GM18870 (cell line): ENCODE data around the gene DGKG.

Source experiments
- ATAC-seq: cut with Tn5 transposase; IDR thresholded peaks from one replicate; pipeline ENCODE4 v1.9.1; 2021; ENCODE audit warnings: moderate library complexity; ENCODE audit not compliant: unreplicated experiment

Gene DGKG

DNA sequence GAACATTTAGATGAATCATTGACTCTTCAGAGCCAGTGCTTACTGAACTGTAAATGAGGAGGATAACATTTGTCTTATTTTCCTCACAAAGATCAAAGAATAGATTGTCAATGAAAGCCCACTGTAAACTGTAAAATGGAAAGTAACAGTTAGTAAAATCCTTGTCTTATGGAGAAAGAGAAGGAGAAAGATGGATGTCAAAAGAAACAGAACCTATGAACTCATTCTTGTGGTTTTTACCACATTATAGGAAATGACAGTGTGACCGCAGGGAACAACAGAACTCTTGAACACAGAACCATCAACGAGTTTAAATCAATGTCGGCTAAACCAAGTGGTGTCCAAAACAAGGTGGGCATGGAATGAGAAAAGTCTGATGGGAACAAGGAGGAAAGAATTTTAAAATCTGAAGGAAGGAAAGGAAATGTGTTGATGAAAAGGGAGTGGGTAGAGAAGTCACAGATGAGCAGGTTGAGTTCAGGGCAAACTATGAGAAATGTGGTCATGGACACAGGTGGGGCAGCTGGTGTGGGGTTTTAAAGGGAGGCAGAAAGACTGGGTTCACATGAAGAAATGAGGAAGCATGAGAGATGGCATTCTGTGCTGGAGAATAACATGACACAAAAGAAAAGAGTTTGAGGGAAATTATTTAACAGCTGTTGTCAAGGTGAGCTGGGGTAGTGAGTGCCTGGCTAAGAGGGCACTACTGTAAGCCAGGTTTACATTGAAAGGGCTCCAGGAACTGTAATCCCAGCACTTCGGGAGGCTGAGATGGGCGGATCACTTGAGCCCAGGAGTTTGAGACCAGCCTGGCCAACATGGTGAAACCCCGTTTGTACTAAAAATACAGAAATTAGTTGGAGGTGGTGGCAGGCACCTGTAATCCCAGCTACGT, 210.7 kb downstream of the DGKG start:
- ATAC-seq, result no peak

DNA sequence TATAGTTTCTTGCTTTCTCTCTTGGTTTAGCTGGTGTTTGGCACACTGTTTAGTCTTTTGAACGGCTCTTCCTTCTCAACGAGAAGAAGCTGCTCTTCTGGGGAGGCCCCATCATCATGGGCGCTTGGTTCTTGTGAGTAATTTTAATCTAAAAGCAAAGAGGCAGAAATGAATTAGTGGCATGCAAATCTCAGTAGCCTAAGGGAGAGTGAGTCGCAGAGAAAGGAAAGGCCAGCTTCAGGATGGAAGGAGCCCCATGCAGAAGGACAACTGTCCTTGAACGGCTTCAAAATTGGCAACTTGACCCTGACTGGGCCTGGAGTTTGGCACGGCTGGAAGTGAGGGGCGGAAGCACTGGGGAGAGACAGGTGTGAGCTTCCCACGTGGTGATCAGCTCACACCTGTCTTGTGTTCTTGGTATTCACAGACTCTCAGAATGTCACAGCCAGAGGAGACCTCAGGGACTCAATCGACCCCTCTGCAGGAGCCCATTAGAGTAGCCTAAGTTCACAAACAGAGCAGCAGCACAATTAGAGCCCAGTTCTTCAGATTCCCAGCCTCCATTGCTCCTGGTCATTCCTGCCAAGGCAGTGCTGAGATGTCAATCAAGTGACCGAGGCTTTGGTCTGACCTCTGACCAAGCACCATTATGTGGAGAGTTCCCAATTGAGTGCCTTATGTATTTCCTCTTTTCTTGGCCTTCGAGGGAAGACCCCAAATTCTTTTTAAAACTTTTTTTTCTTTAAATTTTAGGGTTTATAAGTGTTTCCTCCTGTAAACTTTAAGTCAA, 211.8 kb downstream of the DGKG start:
- no peak for ATAC-seq

DNA sequence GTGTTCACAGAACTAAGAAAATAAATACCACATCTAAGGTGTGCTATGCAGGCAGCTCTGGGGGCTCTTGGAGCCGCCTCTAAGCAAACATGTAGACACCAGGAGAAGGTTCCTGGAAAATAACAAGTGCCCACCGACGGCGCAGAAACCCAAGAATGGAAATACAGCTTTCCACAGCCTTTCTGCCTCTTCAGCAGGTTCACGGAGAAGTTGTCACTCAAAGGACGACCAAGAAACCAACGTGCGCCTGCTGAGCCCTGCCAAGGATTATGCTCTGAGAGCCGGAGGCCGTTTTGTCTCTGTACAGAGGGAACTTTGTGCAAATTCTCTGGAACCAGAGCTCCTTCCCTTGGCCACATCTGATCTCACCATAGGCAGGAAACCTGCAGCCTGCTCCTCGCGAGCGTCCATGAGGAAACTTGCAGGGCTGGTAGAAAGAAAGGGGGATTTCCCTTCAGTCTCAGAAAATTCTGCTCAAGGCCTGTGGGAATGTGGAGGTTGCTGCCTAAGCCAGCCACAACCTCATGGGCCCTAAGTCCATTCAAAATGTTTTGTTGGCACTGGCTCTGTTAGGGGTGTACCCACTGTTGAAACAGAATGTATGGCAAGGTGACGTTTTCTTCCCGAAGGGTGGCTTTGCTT, 212.6 kb downstream of the DGKG start:
- no peak for ATAC-seq

DNA sequence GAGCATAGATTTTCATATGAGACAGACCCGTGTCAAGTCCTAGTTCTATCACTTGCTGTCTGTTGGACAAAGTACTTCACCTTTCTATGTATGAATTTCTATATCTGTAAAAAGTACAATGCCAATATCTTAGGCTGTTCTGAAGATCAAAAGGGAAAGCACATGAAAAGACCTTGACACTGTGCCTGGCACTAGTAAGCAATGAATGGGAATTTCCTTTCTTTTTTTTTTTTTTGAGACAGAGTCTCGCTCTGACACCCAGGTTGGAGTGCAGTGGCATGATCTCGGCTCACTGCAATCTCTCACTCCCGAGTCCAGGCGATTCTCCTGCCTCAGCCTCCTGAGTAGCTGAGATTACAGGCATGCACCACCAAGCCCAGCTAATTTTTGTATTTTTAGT, 217.8 kb downstream of the DGKG start:
- ATAC-seq, result no peak

DNA sequence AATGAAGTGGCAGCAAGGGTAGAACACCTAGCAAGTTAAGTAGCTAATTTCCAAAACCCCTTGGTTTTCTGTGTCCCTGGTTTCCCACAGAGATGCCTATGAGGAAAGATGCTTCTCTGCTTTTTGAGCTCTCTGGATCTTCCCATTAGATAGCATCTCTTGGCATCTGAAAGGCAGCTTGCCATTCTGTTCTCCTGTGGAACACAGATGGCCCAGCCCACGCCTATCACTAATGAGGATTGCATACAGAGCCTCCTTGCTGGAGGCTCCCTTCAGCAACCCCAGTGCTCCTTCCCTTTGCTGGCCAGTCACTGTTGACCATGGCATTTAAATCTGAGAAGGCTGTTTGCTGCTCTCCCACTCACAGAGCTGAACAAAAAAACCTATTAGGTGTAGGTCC, 218.8 kb downstream of the DGKG start:
- ATAC-seq, result no peak

DNA sequence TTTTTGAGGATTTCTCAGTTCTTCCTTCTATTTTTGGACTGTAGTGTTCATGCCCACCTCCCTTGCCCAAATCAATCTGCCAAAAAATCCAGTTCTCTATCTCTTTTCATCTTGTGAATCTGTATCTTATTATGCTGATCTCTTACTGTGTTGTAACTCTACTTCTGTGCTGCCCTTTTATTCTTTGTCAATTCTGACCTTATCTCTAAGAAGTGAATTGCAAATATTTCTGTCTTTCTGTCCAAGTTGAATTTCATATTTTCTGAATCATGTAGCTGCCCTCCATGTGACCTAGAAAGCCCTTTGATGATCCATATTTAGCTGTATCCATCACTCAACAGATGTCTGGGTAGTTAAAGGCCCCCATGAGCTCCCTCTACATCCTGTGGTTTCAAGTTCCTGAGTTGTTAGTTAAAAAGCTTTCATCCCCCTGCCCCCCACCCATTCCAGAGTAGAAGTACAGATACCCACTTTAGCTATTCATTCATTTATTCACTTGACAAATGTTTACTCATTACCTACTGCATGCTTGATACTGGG, 219.6 kb downstream of the DGKG start:
- no peak for ATAC-seq

DNA sequence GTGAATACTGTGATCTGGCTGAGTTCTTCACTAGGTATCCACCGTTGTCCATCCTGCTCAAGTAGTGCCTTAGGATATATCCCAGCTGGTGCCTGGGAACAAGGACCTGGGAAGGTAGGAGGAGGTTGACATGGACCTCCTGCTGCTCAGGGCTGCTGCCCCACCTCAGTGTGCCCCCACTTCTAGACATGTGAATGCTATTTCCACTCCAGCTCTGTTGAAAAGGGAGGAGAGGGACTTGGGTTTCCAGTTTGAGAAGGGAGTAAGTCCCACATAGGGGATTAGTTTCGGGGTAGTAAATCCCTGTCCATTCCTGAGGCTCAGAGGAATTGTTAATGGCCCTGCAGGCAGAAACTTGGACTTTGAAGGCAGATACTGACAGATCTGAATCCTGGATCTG, 220.2 kb downstream of the DGKG start:
- no peak for ATAC-seq

DNA sequence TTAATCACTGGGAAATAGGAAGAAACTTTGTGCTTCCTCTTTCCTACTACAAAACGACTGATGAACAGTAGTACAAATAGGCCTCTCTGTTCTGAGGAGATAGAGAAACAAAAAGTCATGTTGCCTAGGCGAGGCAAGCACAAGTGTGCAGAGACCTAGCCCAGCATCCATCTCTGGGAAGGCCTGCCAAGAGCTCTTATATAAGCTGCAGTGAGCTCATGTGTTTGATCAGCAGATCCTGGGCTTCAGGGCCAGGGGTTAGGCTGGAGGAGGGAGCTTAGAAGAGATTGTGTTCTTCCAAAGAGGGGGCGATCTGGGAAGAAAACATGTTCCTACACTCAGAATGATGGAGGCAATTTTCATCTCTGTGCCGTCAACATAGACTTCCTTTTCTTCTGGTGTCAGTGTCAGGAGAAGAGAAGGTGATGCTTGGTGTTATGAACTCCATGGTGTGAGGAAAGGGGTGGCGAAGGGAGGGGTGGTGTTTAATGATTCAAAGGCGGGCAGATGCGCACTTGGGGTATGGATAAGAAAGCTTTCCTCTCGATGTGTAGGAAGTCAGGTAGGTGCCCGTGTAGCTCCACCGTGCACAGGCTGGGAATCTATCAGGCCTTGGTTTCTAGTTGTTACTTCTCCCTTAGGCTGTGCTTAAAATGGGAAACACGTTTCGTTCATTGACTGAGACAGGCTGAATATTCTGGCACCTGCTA, 223.6 kb downstream of the DGKG start:
- ATAC-seq, result no peak

DNA sequence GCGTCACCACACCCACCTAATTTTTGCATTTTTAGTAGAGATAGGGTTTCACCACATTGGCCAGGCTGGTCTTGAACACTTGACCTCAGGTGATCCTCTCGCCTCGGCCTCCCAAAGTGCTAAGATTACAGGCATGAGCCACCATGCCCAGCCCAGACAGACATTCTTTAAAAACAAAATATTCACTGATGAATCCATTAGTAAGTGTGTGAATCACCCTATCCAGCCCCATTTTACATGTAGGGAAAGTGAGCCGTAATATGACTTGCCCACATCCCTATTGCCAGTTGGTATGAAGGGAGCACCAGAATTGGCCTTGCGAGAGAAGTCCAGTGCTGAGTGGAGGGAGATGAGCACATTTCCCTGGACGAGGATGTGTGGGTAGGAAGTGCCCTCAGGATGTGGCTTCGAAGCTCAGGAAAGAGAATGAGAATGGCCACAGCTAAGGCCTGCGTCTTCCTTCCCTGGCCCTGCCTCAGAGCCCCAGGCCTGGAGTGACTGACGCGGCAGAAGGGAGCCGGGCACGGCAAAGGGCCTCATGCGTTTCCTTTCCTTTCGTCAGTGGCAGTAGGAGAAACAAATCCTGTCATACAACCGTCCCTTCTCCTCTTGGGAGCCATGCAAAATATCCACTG, 224.9 kb downstream of the DGKG start:
- no peak for ATAC-seq

DNA sequence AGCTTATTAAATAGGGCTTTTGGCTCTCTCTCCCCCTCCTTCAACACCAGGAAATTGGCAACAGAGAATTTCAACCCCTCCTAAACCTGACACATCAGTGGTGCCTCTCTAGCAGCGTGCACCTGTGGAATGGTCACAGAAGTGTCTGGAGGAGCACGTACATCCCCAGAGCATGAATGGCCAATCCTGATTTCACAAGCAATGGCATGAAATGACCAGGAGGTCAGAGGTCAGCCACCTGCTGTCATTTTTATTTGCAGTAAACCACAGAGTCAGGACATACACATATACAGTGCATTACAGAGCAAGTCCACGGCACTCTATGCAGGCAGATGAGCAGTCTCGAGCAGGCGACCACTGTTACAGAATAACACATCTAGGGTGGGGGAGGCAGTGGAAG, 228.1 kb downstream of the DGKG start:
- no peak for ATAC-seq

DNA sequence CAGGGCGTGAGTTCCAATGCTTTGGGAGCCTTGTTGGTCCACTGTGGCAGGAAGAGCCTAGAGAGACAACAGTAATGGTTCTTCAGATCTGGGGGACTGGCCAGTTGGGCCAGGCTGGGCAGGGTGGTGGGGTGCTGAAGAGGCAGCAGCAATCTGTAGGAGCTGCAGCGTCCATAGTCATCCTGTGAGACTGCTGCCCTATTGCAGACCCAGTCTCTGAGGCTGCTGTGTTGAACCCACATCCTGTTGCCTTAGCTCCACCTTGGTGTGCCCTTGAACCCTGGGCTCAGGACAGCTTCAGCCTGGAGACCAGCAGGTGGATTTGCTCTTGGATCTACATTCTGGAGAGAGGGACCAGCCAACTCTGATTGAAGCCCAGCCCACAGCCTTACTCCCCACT, 229.5 kb downstream of the DGKG start:
- ATAC-seq, result no peak

DNA sequence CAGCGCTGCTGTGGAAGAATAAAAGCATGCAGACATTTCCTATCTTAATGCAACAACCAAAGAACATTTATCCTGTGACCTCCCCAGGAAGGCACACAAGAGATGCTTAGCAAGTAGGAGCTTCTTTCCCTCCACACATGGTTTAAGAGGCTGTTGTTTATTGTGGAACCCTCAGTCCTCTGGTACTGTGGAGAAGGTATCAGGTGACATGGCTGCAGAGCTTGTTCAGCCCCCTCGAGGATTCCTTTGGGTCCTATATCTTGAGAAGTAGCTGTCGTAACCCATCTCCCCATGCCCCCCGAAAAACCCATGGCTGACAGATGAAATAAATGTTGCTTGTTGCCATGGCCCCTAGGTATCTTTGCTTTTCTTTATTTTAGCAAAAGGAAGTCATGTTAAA, 232.8 kb downstream of the DGKG start:
- no peak for ATAC-seq

DNA sequence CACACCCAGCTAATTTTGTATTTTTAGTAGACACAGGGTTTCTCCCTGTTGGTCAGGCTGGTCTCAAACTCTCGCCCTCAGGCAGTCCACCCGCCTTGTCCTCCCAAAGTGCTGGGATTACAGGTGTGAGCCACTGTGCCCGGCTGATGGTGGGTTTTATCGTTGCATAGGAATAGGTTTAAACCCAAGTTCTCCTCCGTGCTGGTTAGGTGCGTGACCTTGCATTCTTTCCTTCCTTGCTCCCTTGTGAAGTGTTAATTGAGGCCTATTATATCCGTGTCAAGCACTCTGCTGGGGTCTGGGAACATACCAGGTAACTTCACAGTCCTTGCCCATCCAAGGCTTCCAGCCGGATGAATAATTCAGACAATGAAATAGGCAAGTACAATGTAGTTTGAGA, 233.9 kb downstream of the DGKG start:
- ATAC-seq, result no peak

DNA sequence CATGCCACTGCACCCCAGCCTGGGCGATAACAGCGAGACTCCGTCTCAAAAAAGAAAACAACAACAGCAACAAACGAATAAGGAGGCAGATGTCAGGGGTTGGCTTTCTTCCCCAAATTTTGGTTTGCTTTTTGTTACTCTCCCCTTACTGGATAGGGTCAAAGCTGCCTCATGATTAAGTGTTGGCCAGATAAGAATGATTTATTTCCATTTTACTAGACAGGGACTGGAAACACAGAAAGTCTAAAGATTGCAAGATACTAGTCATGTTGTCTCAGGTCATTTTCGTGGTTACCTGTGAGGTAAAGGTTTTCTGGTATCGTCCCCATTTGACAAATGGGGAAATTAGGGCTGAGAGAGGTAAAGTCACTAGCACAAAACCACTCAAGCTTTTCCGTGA, 234.6 kb downstream of the DGKG start:
- ATAC-seq, result no peak

DNA sequence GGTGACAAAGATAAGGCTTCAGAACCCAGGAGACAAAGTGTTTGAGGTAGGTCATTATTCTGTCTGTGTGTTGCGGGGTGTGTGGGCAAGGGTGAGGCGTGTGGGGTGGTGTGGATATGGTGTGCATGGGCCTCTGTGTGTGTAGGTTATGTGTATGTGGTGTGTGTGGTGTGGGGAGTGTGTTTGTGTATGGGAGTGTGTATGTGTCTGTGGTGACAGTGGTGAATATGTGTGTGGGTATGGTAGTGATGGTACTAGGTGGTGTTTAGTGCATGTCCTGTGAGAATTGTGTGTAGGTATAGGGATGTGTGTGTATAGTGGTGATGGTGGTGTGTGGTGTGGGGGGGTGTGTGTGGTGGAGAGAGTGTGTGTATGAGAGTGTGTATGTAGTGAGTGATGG, 236.9 kb downstream of the DGKG start:
- no peak for ATAC-seq

DNA sequence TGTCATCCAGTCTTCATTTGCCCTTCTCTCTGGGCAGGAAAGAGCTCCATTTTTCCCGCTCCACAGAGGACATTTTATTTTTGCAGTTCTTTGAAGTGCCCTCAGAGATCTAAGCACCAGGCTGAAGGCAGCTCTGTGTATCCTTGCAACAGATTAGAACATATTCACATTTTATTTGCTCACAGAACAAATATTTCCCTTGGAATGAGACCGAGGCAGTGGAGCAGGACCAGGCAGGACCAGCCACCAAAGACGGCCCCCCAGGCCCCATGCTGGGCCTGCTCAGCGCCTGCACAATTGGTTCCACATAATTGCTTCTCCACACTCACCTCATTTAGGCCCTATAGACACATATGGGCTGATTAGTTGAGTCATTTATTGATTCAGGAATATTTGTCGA, 237.4 kb downstream of the DGKG start:
- no peak for ATAC-seq

DNA sequence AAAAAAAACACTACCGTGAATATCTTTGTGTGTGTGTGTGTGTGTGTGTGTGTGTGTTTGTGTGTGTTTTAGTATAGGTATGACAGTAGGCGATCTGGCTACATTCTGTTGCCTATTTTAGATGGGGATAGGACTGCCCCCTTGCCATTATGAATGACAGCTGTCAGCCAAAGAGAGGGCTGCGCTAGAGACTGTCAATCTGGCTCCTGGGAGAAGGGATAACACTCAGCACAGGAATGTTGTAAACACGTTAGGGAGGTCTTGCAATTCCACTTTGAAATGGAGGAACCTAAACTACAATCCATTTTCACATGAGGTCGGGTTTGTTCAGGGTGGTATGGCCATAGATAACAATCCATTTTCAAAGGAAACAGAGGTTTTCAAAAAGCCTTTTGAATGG, 239.0 kb downstream of the DGKG start:
- ATAC-seq, result no peak

DNA sequence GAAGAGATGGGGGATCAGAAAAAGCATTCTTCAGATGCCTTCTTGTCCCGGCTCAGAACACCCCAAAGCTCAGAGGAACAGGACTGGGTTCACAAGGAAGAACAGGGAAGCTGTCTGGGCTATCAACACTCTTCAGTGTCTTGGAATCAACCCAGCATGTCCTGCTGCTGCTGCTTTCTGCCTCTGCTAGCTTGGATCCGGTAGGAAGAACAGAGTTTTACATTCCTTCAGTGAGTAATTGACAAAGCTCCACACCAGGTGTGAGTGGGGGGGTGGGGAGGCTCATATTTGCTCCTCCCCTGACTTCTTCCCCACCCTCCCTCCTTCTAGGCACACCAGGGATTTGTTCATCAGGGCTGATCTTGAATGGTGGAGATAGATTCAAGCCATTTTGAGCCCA, 240.1 kb downstream of the DGKG start:
- no peak for ATAC-seq

DNA sequence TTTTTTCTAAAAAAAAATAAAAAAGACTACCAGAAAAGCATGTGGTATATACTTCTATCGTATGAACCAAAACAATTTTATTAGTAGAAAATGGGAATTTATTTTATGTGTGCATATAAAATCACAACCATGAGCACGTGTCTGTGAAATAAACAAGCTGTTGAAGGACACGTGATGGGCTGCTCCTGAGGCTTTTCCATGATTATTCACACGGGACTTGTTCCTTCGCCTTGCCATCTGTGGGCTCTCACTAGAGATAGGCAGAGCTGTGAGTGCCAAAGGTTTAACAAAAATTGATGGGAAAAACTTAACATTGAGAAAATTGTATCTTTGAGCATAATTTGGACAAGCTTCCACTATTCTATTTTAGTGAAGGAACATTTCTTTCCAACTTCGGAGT, 240.8 kb downstream of the DGKG start:
- no peak for ATAC-seq

DNA sequence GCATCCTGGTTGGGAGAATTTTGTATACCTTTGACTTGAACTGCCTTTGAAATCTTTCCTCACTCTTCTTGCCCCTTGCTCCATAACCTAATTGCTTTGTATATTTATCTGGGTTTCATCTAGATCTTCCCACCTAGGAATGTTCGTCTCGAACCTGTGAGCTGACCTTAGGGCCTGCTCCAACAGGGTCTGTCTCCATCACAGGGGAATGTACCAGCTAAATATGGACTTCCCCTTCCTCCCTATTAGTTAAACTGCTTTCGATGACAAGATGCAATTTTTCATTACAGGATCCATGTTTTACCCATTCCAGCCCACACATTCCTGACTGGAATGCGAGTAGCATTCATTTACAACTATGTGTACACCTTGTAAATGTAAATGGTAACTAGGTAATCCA, 242.5 kb downstream of the DGKG start:
- no peak for ATAC-seq
